Measurements from ENCODE around the gene MAP6.

DNA sequence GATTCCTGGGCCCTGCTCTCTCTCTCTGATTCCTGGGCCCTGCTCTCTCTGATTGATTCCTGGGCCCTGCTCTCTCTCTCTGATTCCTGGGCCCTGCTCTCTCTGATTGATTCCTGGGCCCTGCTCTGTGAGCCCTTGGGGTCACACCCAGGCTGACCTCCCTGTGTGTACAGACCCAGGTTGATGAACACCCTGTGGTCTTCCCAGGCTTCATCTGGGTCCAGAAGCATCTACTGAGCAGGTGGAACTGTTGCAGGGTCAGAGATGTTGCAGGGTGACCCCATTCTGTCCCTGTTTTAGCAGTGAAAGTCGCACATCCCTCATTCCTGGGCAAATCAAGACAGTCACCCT is 126.8 kb downstream of the MAP6 start:
- TF ChIP-seq, protein P1, sequence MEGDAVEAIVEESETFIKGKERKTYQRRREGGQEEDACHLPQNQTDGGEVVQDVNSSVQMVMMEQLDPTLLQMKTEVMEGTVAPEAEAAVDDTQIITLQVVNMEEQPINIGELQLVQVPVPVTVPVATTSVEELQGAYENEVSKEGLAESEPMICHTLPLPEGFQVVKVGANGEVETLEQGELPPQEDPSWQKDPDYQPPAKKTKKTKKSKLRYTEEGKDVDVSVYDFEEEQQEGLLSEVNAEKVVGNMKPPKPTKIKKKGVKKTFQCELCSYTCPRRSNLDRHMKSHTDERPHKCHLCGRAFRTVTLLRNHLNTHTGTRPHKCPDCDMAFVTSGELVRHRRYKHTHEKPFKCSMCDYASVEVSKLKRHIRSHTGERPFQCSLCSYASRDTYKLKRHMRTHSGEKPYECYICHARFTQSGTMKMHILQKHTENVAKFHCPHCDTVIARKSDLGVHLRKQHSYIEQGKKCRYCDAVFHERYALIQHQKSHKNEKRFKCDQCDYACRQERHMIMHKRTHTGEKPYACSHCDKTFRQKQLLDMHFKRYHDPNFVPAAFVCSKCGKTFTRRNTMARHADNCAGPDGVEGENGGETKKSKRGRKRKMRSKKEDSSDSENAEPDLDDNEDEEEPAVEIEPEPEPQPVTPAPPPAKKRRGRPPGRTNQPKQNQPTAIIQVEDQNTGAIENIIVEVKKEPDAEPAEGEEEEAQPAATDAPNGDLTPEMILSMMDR (IDR thresholded peaks at IDR 0.05) = no peak
- TF ChIP-seq POLR2A (IDR thresholded peaks at IDR 0.05) = no peak
